ENCODE results near the gene NOS1AP.

The NOS1AP gene

GRCh38 chr1:162369571-162369970 is 300.1 kb downstream of the NOS1AP start:
- H3K4me3 ChIP-seq (ENCODE audit: low read depth, low read length): no peak overlapping the region
- TF ChIP-seq CTCF (IDR thresholded peaks at IDR 0.05; ENCODE audit: low read depth, low read length, missing control alignments): no peak
- DNase-seq: no peak
- H3K27me3 ChIP-seq (replicated peaks): no peaks in the 10 kb centered on the region
- in situ Hi-C loops (cut with HindIII; ENCODE audit: low pct_ligation_motif_present, low sequenced_read_pairs): no loop called here
- no peaks in the 10 kb centered on the region for H3K36me3 ChIP-seq (replicated peaks)
- no peak overlapping the region for H3K27ac ChIP-seq

GRCh38 chr1:162370161-162370560 is 300.7 kb downstream of the NOS1AP start:
- no peak for TF ChIP-seq CTCF (IDR thresholded peaks at IDR 0.05; ENCODE audit: low read depth, low read length, missing control alignments)
- H3K36me3 ChIP-seq (replicated peaks): no peaks in the 10 kb centered on the region
- no peak overlapping the region for H3K4me3 ChIP-seq (ENCODE audit: low read depth, low read length)
- no peaks in the 10 kb centered on the region for H3K27me3 ChIP-seq (replicated peaks)
- no peak overlapping the region for H3K27ac ChIP-seq
- no peak for DNase-seq
- in situ Hi-C loops (cut with HindIII; ENCODE audit: low pct_ligation_motif_present, low sequenced_read_pairs): no loop called here

- DNase-seq: no peak
- no peaks in the 10 kb centered on the region for H3K27me3 ChIP-seq (replicated peaks)
- no peak overlapping the region for H3K27ac ChIP-seq
- in situ Hi-C loops (cut with HindIII; ENCODE audit: low pct_ligation_motif_present, low sequenced_read_pairs): no loop called here
- no peak overlapping the region for H3K4me3 ChIP-seq (ENCODE audit: low read depth, low read length)
- no peaks in the 10 kb centered on the region for H3K36me3 ChIP-seq (replicated peaks)
- no peak for TF ChIP-seq CTCF (IDR thresholded peaks at IDR 0.05; ENCODE audit: low read depth, low read length, missing control alignments)
These were observed 301.2 kb downstream of the NOS1AP start for GRCh38 chr1:162370721-162371120.

GRCh38 chr1:162371611-162372010 is 302.1 kb downstream of the NOS1AP start:
- no peak overlapping the region for H3K4me3 ChIP-seq (ENCODE audit: low read depth, low read length)
- no peaks in the 10 kb centered on the region for H3K36me3 ChIP-seq (replicated peaks)
- in situ Hi-C loops (cut with HindIII; ENCODE audit: low pct_ligation_motif_present, low sequenced_read_pairs): no loop called here
- no peak for TF ChIP-seq CTCF (IDR thresholded peaks at IDR 0.05; ENCODE audit: low read depth, low read length, missing control alignments)
- H3K27me3 ChIP-seq (replicated peaks): no peaks in the 10 kb centered on the region
- peak; percentile 57 for DNase-seq
- H3K27ac ChIP-seq: peak overlapping the region; percentile 30

- Histone ChIP-seq H3K27ac (peak overlapping the region; percentile 30), H3K27me3 (replicated peaks) (no peaks in the 10 kb centered on the region), H3K36me3 (replicated peaks) (no peaks in the 10 kb centered on the region), H3K4me3 (ENCODE audit: low read depth, low read length) (no peak overlapping the region)
- DNase-seq: no peak
- in situ Hi-C loops (cut with HindIII; ENCODE audit: low pct_ligation_motif_present, low sequenced_read_pairs): no loop called here
- no peak for TF ChIP-seq CTCF (IDR thresholded peaks at IDR 0.05; ENCODE audit: low read depth, low read length, missing control alignments)
These were observed 302.9 kb downstream of the NOS1AP start for GRCh38 chr1:162372159-162373071.

GRCh38 chr1:162373072-162373427 is 303.6 kb downstream of the NOS1AP start:
- TF ChIP-seq CTCF (IDR thresholded peaks at IDR 0.05; ENCODE audit: low read depth, low read length, missing control alignments): no peak
- H3K4me3 ChIP-seq (ENCODE audit: low read depth, low read length): no peak overlapping the region
- H3K27ac ChIP-seq: no peak overlapping the region
- no peaks in the 10 kb centered on the region for H3K36me3 ChIP-seq (replicated peaks)
- no peaks in the 10 kb centered on the region for H3K27me3 ChIP-seq (replicated peaks)
- in situ Hi-C loops (cut with HindIII; ENCODE audit: low pct_ligation_motif_present, low sequenced_read_pairs): no loop called here
- DNase-seq: no peak
